GM18502 (cell line): ENCODE measurements around the gene MTERF4.

Source experiments
- ATAC-seq: cut with Tn5 transposase; IDR thresholded peaks from one replicate; pipeline ENCODE4 v1.9.1; 2021; ENCODE audit warnings: mild to moderate bottlenecking; ENCODE audit not compliant: unreplicated experiment, poor library complexity

MTERF4 gene

GRCh38 chr2:241091734-241092445 is 10.2 kb downstream of the MTERF4 start:
- ATAC-seq, result no peak

DNA sequence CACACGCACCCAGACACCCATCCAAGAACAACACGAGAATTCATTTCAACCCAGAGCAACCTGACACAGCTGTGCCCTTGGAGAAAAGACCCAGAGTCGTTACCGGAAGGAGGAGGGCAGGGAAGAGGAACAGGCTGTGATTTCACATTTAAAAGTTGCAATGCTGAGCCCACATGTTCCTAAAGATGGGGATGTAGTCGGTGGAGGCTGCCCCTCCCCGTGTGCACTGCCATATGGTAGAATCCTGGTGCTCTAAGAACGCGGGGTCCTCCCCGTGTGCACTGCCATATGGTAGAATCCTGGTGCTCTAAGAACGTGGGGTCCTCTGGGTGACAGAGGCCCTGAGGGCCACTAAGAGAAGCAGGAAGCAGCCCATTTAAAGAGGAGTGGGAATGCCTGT is 10.9 kb downstream of the MTERF4 start:
- ATAC-seq, result no peak

GRCh38 chr2:241088791-241089732 is 13.0 kb downstream of the MTERF4 start:
- no peak for ATAC-seq

DNA sequence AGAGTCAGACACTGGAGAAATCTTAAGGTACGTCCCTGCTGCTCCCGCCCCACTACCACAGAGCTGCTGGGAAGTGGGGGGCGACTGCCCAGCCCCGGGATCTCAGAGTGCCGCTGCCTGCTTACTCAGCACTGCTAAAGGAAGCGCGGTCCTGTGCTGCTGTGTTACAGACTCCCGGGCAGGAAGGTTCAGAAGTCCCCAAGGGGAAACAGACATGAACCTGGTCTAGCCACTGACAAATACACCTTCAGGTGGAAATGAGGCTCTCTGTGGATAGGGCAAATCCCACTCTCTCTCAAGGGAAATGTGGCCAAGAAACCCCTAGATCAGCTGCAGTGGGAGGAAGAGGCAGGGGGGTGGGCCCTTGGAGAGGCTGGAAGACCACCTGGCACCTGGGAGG is 13.7 kb downstream of the MTERF4 start:
- ATAC-seq, result peak; percentile 44

GRCh38 chr2:241087420-241088268 is 14.4 kb downstream of the MTERF4 start:
- ATAC-seq, result peak; percentile 63

- no peak for ATAC-seq
These were observed 17.1 kb downstream of the MTERF4 start for GRCh38 chr2:241084856-241085444.

- no peak for ATAC-seq
These were observed 19.0 kb downstream of the MTERF4 start for GRCh38 chr2:241083091-241083415.

GRCh38 chr2:241082341-241083090 is 19.6 kb downstream of the MTERF4 start:
- ATAC-seq, result no peak

- no peak for ATAC-seq
These were observed 20.3 kb downstream of the MTERF4 start for GRCh38 chr2:241081643-241082340.

DNA sequence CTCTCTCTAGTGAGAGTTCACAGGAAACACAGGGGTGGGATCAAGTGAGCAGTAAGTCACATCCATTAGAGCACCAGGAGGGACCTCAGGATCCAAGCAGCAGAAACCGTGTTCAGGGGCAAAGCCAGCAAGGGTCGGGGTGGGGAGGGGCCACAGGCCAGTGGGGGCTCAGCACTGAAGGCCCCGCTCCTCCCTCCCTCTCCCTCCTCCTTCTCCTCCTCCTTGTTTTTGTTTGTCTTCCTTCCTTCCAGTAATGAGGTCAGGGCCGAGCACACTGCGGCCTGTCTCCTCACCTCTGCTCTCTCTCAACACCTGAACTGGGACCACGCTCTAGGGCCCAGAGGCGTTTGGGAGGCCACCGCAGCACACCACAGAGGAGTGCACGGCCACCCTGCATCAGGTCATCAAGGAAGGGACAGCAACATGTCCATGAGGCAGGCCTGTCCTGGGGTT is 20.9 kb downstream of the MTERF4 start:
- ATAC-seq, result no peak

- ATAC-seq, result no peak
These were observed 21.5 kb downstream of the MTERF4 start for GRCh38 chr2:241080405-241081189.

DNA sequence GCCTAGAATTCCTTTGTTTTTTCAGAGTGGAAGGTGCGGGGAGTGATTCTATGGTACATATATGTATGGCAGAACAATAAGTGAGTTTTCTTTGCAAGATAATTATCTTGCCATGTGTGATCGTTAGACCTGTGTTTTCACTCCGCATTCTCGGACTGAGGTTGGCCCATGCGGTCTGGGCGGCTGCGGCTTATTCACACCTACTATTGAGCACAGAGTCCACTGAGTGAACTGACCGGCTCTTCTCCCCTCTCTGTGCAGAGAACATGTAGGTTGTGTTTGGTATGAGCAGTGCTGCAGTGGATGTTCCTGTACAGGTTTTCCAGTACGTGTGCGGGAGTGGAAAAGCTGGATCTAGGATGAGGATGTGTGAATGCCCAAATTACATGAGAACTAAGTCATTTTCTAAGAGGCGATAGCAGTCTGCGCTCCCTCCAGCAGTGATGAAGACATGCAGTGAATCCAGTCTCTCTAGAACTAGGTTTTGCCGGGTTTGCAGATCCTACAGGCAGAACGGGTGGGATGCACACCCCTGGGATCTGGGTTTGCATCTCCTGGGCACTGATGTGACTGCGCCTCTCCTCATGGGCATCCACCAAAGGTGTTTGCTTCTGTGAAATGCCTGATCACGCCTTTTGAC is 27.1 kb downstream of the MTERF4 start:
- no peak for ATAC-seq

- ATAC-seq, result no peak
These were observed 27.8 kb downstream of the MTERF4 start for GRCh38 chr2:241074065-241074818.

DNA sequence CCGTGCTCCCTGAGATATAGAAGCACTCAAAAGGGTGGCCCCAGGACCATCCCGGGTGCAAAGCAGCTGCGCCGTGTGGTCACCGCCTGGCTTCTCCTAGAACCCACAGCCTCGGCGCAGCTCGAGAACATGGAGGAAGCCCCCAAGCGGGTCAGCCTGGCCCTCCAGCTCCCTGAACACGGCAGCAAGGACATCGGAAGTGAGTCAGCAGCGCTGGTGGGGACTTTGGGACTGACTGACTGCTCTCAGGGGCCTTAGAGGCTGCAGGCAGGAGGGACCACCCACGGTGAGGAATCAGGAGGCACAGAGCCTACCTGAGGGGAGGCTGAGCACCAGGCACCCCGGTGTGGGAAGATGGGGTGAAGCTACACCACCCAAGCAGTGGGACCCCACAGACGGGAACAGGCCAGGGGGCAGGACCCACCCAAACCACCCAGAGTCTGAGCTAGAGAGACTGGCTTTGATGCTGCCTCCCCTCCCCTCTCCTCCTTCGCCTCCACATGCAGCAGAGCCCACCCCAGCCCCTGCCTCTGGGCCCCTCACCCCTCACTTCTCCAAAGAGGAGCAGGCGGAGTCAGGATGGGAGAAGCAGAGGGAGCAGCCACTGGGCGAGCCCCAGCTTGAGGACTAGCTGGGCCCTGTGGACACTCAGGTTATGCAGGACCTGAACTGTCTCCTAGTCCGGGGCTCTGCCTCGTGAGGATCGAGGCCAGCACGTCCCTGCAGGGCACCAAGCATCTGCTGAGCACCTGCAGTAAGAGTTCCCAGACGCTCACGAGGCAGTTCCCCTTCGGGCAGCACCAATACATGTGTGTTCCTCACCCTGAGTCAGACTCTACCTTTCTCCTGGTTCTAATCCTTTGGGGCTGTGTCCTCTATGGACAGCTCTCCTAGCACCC is 28.7 kb downstream of the MTERF4 start:
- ATAC-seq, result no peak

DNA sequence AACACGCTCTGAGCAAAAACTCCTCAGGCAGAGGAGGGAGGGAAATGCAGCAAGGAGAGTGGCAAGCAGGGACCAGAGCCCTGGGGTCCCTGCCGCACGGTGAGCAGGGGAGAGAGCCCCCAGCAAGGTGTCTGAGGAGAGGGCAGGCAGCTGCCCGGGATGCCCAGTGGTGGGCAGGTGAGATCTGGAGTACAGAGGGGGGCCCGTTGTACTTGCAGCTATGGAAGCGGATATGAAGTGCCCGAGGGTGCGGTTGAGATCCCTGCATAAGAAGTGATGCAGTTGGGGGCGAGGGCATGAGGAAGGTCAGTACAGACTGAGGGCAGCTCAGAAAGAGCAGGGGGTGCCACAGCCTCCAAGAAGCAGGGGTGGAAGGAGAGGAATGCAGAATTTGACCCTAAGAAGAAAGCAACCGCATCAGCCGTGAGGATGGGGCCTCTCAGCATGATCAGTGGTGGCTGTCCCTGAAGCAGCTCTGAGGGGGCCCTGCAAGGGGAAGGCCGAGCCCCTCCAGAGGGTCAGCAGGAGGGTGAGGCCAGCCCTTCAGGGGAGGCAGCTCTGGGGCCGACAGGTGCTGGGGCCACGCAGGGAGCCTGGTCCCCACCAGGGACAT is 29.4 kb downstream of the MTERF4 start:
- ATAC-seq, result no peak

DNA sequence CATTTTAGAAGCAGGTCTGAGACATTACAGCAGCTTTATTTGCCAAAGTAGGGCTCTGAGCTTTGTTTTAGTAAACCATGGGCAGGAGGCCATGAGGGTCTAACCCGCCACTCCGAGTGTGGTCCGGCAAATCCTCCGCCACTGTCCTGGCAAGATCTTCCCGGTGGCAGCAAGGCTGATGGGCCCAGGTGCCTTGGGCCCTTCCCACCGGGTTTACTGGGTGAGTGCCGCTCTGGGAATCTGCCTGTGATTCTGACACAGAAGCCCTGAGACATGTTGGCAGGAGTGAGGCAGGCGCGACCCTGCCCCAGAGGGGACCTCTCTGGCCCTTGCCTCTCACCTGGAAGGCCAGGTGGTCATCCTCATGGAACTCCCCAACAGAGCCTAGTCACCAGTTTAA is 29.9 kb downstream of the MTERF4 start:
- ATAC-seq, result no peak
